Measurements from ENCODE around the gene ST3GAL2.
"Not testable (repeated sequence)": the region's sequence is repeated elsewhere in the genome, so short reads cannot be mapped to it uniquely, and the experiment has no call there.

ST3GAL2 gene

DNA sequence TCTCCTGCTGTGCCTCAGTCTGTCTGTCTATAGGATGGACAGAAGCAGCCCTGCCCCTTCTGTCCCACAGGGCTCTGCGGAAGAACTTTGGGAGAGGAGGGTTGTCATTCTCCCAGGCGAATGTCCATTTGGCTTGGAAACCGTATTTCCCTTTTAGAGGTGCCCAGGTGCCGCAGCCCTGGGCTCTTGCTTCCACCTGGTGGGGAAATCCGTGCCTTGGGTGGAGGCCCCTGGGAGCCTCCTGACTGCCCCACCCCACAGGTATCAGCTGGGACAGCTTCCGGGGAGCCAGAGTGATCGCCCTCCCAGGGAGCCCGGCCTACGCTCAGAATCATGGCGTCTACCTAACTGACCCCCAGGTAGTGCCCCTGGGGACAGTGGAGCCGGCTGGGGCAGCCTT is 28.2 kb upstream of the ST3GAL2 start:
- no peak for DNase-seq

DNA sequence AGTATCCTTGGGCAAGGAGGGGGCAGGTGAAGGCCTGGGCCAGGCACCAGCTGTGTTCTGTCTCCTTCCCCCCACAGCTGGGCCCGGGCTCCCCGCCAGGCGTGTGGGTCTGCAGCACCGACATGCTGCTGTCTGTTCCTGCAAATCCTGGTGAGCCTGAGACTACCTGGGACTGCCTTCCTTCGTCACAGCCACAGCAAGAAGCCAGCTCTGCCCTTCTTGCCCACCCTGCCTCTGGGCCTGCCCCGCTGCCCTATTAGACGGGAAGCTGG is 27.8 kb upstream of the ST3GAL2 start:
- DNase-seq = no peak

DNA sequence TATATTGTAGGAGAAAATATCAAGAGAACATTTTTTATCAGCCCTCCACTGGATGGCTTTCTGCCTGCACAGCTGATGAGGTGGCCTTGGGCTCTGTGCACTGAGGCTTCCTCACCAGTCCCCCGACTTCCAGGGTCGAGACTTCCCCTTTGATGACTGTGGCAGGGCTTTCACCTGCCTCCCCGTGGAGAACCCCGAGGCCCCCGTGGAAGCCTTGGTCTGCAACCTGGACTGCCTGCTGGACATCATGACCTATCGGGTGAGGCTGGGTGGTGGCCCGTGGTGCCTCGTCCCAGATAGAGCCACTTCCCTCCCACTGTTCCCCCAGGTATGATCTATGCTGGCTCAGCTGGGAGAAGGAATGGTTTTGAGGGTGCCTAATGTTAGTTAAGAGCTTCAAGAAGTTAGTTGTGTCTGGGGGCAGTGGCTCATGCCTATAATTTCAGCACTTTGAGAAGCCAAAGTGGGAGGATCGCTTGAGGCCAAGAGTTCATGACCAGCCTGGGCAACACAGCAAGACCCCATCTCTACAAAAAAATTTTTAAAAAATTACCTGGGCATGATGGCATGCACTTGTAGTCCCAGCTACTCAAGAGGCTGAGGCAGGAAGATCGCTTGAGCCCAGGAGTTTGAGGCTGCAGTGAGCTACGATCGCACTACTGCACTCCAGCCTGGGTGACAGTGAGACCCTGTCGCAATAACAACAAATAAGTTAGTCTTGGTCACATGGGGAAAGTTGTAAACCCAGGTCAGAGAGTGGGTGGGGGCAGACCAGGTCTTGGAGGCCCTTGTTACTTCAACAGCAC is 27.3 kb upstream of the ST3GAL2 start:
- DNase-seq = no peak

DNA sequence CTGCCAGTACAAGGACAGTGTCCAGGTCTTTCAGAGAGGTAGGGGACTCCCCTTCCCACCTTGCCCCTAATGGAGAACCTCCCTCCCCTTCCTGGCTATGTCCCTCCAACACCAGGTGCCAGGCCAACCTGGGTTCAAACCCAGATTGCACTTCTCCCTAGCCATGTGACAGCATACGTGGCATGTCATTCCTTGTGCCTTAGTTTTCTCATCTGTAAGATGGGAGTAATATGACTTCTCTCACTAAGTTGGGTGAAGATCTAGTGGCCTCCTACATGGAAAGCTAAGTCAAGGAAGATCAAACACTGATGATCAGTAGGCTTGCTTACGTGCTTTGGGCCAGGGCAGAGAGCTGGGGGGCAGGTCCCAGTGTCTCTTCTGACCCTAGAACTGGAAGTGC is 24.3 kb upstream of the ST3GAL2 start:
- no peak for DNase-seq

DNA sequence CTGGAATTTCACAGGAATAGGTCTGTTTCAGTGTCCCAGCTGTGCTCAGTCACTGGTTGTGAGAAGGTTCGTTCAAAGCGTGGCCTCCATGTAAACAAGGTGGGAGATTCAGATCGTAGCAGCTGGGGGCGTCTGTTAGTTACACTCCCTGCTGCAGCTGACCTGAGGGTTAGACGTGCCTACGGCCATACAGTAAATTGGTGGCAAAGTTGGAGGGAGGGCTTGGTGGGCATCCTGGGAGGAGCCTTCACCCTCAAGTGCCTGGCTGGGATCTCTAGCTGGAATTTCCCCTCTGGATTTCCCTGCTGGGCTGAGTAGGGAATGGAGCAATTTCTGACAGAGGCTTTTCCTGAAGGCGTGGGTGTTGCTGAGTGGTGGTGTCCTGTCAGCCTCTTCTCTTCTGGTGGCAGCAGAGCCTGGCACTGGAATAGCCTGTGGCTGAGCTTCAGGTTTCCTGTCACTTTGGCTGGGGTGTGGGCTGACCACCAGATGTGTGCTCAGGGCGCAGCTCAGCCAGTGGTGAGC is 21.9 kb upstream of the ST3GAL2 start:
- no peak for DNase-seq

DNA sequence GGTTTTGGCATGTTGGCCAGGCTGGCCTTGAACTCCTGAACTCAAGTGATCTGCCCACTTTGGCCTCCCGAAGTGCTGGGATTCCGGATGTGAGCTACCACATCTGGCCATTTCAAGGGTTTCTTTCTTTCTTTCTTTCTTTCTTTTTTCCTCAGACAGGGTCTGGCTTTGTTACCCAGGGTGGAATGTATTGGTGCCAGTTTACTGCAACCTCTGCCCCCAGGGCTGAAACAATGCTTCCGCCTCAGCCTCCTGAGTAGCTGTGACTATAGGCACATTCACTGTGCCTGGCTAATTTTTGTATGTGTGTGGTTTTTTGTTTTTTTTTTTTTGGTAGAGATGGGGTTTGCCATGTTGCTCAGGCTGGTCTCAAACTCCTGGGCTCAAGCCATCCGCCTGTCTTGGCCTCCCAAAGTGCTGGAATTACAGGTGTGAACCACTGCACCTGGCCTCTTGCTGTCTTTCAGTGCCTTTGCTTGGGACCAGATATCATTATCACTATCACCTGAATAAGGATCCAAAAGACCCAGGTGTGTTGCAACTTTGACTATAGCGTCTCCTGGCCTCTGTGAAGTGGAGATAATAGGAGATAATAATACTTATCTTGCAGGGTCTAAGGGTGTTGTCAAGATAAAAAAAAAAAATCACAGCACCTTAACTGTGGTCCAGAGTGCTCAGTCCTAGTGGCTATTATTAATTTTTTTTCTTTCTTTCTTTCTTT is 18.7 kb upstream of the ST3GAL2 start:
- no peak for DNase-seq

DNA sequence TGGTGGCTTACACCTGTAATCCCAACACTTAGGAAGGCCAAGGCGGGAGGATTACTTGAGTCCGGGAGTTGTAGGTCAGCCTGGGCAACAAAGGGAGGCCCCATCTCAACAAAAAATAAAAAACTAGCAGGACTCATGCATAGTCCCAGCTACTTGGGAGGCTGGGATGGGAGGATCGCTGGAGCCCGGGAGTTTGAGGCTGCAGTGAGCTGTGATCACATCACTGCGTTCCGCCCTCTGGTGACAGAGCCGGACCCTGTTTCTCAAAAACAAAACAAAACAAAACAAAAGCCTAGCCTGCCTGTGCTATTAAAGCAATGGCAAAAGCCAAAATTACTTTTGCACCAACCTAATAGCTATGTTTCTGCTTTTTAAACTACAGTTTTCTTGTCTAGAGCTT is 17.0 kb upstream of the ST3GAL2 start:
- no peak for DNase-seq

DNA sequence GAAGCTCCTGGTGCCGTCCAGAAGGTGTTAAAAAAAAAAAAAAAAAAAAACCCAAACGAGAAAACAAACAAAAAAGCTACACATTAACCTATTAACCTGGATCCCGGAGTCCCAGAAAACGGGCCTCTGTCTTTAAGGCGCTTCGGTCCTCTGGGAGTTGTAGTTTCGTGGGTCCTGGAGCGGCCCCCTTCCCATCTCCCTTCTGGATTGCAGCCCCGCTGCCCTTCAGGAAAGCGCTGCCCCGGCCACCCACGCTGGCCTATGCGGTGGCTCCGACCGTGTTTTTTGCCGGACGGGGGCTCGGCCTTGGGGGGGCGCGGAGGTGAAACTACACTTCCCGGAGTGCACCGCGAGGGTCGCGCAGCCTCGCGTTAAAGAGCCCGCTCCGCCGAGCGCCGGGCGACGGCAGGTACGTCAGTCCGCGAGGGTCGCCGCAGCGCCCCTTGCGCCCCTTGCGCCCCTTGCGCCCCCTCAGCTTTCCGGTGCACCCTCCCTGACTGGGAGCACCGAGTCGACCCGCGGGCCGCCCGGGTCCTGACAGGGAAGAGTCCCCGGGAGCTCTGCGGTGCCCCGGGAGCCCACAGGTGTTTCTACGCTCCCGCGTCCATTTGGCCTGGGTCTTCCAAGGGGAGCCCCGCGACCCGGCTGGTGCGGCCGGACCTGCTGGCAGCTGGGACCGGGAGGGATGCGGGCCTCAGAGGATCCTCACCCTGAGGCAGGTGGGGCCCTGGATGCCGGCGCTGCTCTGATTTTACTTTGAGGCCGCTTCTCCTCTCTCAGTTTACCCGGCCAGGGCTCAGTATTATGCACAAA is 15.5 kb upstream of the ST3GAL2 start, which contains the start of gene FCSK:
Gene FCSK, plus strand, starts transcription at position 374 of the 813 bp plus-strand sequence. CDS start 8,596 bp downstream, outside the sequence.
- peak in 1 of 2 experiments; percentile 21 for DNase-seq

DNA sequence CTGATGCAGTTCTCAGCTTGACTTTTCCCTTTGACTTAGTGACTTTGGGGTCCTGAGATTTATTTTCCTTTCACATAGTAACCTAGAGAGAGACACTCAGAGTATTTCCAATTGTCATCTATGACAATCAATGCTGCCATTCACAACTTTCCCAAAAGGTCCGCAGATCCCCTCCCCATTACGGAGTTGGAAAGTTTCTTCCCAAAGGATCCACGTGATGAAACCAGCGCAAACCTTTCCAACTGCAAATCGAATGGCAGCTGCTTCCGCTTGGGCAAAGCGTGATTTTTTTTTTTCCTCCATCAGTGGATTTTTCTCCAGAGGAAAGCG is 15.0 kb upstream of the ST3GAL2 start:
- DNase-seq = no peak

DNA sequence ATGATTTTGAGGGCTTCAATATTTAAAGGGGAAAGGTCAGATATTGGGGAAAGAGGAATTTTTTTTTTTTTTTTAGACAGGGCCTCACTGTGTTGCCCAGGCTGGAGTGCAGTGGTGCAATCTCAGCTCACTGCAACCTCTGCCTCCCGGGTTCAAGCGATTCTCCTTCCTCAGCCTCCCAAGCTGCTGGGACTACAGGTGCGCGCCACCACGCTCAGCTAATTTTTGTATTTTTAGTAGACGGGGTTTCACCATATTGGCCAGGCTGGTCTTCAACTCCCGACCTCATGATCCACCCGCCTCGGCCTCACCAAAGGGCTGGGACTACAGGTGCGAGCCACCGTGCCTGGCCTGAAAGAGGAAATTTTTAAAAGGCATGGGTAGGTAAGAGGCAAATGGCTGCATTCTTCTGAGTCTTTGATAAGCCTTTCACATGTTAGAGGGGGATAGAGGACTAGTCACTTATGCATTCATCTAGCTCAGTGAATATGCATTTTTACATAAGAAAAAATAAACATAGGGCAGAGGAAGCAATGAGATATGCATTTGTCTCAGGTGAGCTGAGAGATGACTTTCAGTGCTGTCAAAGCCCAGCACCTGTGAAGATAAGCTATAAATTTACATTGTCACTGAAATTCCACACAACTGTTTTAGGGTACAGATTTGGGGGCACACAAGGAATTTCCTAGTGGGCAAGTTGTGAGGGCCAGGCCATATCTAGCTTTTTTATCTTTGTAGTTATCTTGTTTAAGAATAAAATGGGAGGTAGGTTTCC is 14.4 kb upstream of the ST3GAL2 start:
- DNase-seq = no peak

DNA sequence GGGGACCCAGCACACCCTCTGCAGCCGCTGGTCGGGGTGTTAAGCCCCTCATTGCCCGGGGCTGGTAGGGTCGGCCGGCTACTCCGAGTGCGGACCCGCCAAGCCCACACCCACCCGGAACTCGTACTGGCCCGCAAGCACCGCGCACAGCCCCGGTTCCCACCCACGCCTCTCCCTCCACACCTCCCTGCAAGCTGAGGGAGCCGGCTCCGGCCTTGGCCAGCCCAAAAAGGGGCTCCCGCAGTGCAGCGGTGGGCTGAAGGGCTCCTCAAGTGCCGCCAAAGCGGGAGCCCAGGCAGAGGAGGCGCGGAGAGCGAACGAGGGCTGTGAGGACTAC is 12.1 kb upstream of the ST3GAL2 start:
- not testable (repeated sequence) for DNase-seq

DNA sequence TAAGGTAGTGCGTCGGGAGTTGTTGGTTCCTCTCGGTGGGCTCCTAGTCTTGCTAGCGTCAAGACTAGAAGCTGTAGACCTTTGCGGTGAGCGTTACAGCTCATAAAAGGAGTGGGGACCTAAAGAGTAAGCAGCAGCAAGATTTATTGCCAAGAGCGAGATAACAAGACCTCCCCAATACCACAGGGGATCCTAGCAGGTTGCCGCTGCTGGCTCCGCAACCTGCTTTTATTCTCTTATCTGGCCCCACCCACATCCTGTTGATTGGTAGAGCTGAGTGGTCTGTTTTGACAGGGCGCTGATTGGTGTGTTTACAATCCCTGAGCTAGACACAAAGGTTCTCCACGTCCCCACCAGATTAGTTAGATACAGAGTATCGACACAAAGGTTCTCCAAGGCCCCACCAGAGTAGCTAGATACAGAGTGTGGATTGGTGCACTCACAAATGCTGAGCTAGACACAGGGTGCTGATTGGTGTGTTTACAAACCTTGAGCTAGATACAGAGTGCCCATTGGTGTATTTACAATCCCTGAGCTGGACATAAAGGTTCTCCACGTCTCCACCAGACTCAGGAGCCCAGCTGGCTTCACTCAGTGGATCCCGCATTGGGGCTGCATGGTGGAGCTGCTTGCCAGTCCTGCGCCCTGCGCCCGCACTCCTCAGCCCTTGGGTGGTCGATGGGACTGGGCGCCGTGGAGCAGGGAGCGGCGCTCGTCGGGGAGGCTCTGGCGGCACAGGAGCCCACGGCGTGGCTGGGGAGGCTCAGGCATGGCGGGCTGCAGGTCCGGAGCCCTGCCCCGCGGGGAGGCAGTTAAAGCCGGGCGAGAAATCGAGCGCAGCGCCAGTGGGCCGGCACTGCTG is 11.5 kb upstream of the ST3GAL2 start:
- DNase-seq = not testable (repeated sequence)

DNA sequence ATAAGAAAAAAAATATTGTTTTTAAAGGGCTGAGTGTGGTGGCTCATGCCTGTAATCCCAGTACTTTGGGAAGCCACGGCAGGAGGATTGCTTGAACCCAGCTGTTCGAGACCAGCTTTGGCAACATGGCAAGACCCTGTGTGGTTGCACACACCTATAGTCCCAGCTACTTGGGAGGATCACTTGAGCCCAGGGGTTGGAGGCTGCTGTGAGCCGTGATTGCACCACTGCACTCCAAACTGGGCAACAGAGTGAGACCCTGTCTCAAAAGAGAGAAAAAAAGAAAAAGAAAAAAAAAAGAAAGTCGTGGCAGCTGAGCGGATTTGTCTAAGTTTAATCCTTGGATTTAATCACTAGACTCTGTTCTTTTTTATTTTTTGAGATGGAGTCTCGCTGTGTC is 9.2 kb upstream of the ST3GAL2 start:
- no peak for DNase-seq

DNA sequence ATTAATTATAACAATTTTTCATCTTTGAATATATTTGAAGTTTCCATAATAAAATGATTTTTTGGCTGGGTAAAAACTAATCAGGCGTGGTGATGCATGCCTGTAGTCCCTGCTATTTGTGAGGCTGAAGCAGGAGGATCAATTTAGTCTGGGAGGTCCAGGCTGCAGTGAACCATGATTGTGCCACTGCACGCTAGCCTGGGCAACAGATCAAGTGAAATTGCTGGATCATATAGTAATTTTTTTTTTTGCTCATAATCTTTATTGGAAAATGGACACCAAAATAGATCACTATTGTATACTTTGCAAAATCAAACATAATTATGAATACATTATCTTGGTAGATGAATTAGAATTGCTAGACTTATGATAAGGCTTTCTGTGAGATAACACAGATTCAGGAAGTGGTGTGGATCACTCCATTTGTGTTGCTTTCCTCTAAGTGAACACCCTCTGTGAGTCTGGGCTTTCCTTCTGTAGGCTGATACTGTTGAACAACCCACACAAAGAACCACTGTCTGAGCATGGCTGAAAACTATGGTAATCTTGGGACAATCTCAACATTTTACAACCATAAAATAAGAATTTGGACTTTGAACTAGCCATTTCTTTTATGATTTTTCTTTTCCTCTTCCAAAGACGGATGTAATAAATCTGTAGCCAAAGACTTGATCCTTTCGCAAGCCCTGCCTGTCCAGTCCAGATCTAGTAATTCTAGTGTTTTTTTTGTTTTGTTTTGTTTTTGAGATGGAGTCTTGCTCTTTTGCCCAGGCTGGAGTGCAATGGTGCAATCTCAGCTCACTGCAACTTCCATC is 5.6 kb upstream of the ST3GAL2 start:
- DNase-seq = no peak

DNA sequence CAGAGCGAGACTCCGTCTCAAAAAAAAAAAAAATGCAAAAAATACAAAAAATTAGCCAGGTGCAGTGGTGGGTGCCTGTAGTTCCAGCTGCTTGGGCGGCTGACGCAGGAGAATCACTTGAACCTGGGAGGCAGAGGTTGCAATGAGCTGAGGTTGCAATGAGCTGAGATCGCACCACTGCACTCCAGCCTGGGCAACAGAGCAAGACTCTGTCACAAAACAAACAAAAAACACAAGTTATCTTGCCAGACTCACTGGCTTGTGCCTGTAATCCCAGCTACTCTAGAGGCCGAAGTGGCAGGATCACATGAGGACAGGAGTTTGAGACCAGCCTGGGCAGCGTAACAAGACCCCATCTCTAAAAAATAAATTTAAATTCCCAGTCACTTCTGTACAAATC is 3.4 kb upstream of the ST3GAL2 start:
- DNase-seq = no peak

DNA sequence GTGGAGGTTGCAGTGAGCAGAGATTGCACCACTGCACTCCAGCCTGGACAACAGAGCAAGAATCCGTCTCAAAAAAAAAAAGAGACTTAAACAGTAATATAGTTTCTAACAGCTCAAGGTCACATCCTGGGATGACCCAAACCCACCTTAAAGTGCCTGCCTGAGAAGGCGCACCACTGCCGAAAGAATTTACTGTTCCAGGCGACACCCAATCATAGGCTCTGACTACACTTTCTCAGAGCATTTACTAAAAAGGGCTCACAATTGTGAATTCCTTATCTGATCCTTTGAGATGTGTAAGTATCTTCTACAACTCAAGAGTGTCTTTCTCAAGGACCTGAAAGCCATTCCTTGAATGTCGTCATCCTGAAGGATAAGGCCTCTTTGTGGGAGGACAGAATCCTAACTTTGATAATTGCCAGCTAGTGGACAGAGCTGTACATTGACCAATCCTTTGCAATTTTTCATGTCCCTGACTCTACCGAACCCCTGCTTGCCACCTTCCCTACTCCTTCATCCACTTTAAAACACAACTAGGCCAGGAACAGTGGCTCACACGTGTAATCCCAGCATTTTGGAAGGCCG is 2.6 kb upstream of the ST3GAL2 start:
- no peak for DNase-seq

DNA sequence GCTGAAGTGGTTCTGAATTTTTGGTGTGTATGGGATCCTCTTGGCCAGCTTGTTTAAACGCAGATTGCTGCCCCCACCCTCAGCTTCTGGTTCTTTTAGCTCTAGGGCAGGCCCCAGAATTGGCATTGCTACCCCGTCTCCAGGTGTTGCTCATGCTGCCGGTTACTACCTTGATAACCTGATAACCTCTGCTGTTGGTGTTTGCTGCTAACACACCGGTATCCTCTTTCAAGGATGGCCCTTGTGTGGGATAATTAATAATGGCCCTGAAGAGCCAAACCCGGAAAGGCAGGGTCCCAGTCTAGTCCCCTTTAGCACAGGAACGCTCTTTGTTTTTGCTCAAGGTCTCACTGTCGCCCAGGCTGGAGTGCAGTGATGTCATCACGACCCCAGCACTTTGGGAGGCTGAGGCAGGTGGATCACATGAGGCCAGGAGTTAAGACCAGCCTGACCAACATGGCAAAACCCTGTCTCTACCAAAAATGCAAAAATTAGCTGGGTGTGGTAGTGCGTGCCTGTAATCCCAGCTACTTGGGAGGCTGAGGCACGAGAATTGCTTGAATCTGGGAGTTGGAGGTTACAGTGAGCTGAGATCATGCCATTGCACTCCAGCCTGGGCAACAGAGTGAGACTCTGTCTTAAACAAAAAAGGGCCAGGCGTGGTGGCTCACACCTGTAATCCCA is 1.3 kb upstream of the ST3GAL2 start:
- no peak for DNase-seq

DNA sequence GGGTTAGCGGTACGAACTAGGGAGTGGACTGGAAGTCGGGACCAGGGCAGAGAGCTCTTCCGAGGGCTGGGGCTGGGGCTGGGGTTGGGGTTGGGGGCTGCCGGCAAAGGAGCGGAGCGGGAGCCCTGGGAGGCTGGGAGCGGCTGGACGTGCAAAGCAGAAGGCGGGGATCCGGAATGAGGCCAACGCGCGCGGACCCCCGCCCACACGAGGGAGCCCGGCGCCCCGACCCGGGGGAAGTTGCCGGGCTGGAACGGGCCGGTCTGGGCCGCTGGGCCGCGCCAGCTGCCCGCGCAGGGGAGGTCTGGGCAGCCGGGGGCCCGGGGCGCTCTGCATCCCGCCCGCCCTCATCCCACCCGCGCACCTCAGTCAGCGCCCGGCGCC is 323 bp downstream of the ST3GAL2 start:
- no peak for DNase-seq

DNA sequence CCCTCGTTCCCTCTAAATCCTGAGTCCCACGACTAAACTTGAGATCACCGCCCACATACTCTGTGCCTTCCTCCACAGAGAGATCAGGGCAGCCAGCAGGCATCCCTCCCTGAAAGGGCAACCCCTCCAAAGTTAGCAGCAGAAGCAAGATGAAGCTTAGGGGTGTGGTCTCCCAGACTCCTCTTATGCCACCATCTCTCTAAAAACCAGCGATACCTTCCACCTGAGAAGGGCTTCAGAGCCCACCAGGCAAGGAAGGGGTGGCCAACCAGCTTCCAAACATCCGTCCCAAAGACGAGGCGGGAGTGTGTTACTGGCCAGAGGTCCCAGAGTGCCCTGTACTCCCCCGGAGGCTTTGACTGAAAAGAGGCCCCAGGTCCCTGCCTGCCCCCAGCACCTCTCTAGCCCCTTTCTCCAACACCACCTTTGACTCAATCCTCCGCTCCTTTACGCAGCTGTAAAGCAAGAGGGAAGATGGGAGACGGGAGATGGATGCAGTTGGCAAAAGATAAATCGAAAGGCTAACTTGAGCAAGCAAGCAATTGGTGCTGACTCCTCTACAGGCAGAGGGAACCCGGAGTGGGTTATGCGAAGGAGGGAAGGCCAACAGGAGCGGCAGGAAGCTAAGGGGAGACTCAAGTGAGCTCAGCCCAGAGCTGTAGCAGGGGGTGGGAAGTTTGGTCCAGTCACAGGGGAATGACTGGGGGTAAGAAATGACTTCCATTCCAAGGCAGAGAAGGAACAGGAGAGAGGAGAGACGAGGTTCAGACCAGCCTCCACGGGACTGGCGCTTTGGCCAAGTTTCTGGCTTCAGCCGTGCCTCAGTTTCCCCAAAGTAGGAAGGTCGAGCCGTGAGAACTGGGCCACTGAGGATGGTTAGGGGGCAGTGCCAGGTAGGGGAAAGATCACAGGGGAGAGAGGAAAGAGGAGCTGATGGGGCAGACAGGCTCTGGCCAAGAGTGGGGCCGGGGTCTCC is 1.0 kb downstream of the ST3GAL2 start:
- DNase-seq = no peak

Data from NCI-H187 (cell line).